Mucosa of descending colon (tissue), 3 donors: ENCODE data around the gene XKR8. TPM values are rescaled to one million over a fixed set of nuclear protein-coding genes. Genes with fewer than 3 reads are reported as not detected.

Source experiments
- ATAC-seq: fragments of 200-7000 bp; cut with Tn5 transposase; one replicate; pipeline ENCODE4 v1.9.1; 2020; ENCODE audit warnings: mild to moderate bottlenecking, moderate library complexity
- DNase-seq, 3 donors: peaks; one replicate each; pipeline ENCODE4 v3.0.0-alpha.2; 2020
- H3K36me3 ChIP-seq: fragments of 200-600 bp; one replicate; pipeline ENCODE4 v1.8.0; 2021; ENCODE audit warnings: low read depth, mild to moderate bottlenecking
- H3K4me1 ChIP-seq: fragments of 200-600 bp; one replicate; pipeline ENCODE4 v1.8.0; 2021; ENCODE audit warnings: low read depth, mild to moderate bottlenecking
- H3K4me3 ChIP-seq: fragments of 200-600 bp; one replicate; pipeline ENCODE4 v1.8.0; 2021; ENCODE audit warnings: mild to moderate bottlenecking
- H3K9me3 ChIP-seq: fragments of 200-600 bp; one replicate; pipeline ENCODE4 v1.8.0; 2021; ENCODE audit warnings: mild to moderate bottlenecking
- CTCF ChIP-seq: fragments of 200-600 bp; IDR thresholded peaks from one replicate; pipeline ENCODE4 v1.8.0; 2022; ENCODE audit warnings: antibody characterized with exemption, mild to moderate bottlenecking
- intact Hi-C, 2 donors: fragments of 100-400 bp; cut with DNase I in 1 of 2; cut with micrococcal nuclease in 1 of 2; formaldehyde crosslinking; loops; one replicate each; pipeline versions ENCODE4 v1.11.0 to v1.11.1; 2022; cut with DNase I, micrococcal nuclease
- total RNA-seq, 3 donors: library from RNA; stranded (reverse); fragmentation: NEBNext Ultra II Directional in 2 of 3; extraction: Animal tissue kit (Norgen Biotek cat#: 25700) in 2 of 3; gene quantifications; one replicate each; pipeline versions ENCODE4 v1.2.1 to v1.2.4, GENCODE V29; 2021 to 2023
- donor health status: DM: no; HTN: no; CAD: no; lungs with moderate emphysema.
- donor health status: DM: no; HTN: no; CAD: no.
- donor health status: DM: no; HTN: yes; CAD: no.

XKR8 gene
- total RNA-seq, 3 donors from 2014 or later: 8.2 to 9.8 (median 9.1) TPM

GRCh38 chr1:27963393-27963792 lies 3.6 kb downstream of the XKR8 start:
- DNase-seq: no peak
- no peak for ATAC-seq
- no peak for TF ChIP-seq CTCF
- intact Hi-C loops: no loop called here
- no peak overlapping the region for H3K4me3 ChIP-seq
- no peaks in the 10 kb centered on the region for H3K9me3 ChIP-seq
- no peaks in the 10 kb centered on the region for H3K36me3 ChIP-seq
- peaks cover 9% of the 10 kb centered on the region for H3K4me1 ChIP-seq

- no peak for ATAC-seq
- H3K36me3 ChIP-seq: no peaks in the 10 kb centered on the region
Measured at GRCh38 chr1:27966402-27967105, 6.8 kb downstream of the XKR8 start.

GRCh38 chr1:27967106-27967883 lies 7.5 kb downstream of the XKR8 start:
- ATAC-seq (no peak), DNase-seq (no peak)
- Histone ChIP-seq H3K36me3 (no peaks in the 10 kb centered on the region), H3K4me1 (peaks cover 4% of the 10 kb centered on the region), H3K9me3 (no peaks in the 10 kb centered on the region), H3K4me3 (no peak overlapping the region)
- intact Hi-C loops: no loop called here
- TF ChIP-seq CTCF: no peak

More at GRCh38 chr1:27966402-27967105, 6.8 kb downstream of the XKR8 start:
- Histone ChIP-seq H3K4me1 (no peaks in the 10 kb centered on the region), H3K9me3 (no peaks in the 10 kb centered on the region), H3K4me3 (no peak overlapping the region)
- DNase-seq: peak in 1 of 3 donors; percentile 46
- TF ChIP-seq CTCF: no peak
- intact Hi-C loops: no loop called here

GRCh38 chr1:27967884-27968466 lies 8.2 kb downstream of the XKR8 start:
- H3K9me3 ChIP-seq: no peaks in the 10 kb centered on the region
- peaks cover 4% of the 10 kb centered on the region for H3K4me1 ChIP-seq
- intact Hi-C loops: no loop called here
- no peak for TF ChIP-seq CTCF
- no peaks in the 10 kb centered on the region for H3K36me3 ChIP-seq
- no peak overlapping the region for H3K4me3 ChIP-seq
- ATAC-seq: no peak
- no peak for DNase-seq

- Histone ChIP-seq H3K9me3 (no peaks in the 10 kb centered on the region), H3K36me3 (no peaks in the 10 kb centered on the region), H3K4me3 (no peak overlapping the region), H3K4me1 (peaks cover 4% of the 10 kb centered on the region)
- intact Hi-C loops: no loop called here
- no peak for TF ChIP-seq CTCF
- ATAC-seq: peak; percentile 65
- DNase-seq: peak in 1 of 3 donors; percentile 32
Measured at GRCh38 chr1:27968692-27969091, 8.9 kb downstream of the XKR8 start.
